Measurements from ENCODE around the gene SRPX2.

SRPX2 gene

DNA sequence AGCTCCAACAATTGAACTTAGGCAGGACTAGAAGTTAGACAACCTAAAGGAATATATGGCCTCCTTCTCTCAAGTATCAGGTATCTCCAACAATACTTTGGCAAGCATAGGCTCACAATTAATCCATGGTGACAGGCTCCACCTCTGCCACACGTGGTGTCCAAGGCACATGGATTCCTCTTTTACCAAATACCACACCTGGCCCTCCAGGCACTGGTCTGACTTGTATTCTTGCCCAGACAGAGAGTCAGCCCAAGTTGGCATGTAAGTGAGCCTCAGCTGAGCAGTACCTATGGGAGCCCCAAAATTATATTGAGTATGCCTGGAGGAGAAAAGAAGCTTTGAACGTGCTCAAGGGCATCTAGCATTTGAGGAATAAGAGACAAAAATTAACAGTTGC is 19.6 kb downstream of the SRPX2 start:
- no peaks in the 10 kb centered on the region for H3K36me3 ChIP-seq (ENCODE audit: control insufficient read depth in 2 of 2, insufficient read depth in 2 of 2, low read length in 2 of 2)
- no peak overlapping the region for H3K9ac ChIP-seq (ENCODE audit: low read depth in 1 of 2, low read length in 2 of 2)
- no peak overlapping the region for H3K27ac ChIP-seq (ENCODE audit: low read depth in 2 of 2, low read length in 2 of 2)
- H3K4me1 ChIP-seq (ENCODE audit: control insufficient read depth in 2 of 2, insufficient read depth in 2 of 2, low read length in 2 of 2): peaks cover 8 to 14% of the 10 kb centered on the region in 2 donors
- H3K9me3 ChIP-seq (ENCODE audit: control insufficient read depth in 2 of 2, low read length in 2 of 2): no peaks in the 10 kb centered on the region
- no peak overlapping the region for H3K4me3 ChIP-seq (ENCODE audit: low read length in 2 of 2)
- peaks cover 0 to 6% of the 10 kb centered on the region in 2 donors for H3K27me3 ChIP-seq (ENCODE audit: control insufficient read depth in 2 of 2, insufficient read depth in 2 of 2, low read length in 2 of 2)

DNA sequence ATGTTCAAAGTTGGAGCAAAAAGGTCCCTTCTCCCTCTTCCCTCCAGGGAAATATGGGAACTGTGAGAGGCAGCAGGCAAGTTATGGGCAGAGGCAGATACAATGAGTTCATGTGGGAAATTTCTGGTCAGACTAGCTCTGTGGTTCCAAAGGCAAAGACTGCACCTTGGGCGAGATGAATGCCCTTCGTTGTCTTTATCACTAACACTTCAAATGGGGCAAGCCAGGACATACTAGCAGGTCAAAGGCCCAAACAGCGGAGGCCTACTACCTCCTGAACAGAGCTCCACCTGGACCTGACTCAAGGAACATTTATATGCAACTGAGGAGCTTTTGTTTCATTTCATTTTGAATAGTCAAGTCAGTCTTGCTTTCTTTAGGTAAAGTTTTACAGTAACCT is 29.0 kb downstream of the SRPX2 start:
- H3K36me3 ChIP-seq (ENCODE audit: control insufficient read depth in 2 of 2, insufficient read depth in 2 of 2, low read length in 2 of 2): no peaks in the 10 kb centered on the region
- H3K9me3 ChIP-seq (ENCODE audit: control insufficient read depth in 2 of 2, low read length in 2 of 2): no peaks in the 10 kb centered on the region
- no peaks in the 10 kb centered on the region for H3K4me1 ChIP-seq (ENCODE audit: control insufficient read depth in 2 of 2, insufficient read depth in 2 of 2, low read length in 2 of 2)
- no peak overlapping the region for H3K27ac ChIP-seq (ENCODE audit: low read depth in 2 of 2, low read length in 2 of 2)
- no peak overlapping the region for H3K9ac ChIP-seq (ENCODE audit: low read depth in 1 of 2, low read length in 2 of 2)
- peaks cover 3 to 6% of the 10 kb centered on the region in 2 donors for H3K27me3 ChIP-seq (ENCODE audit: control insufficient read depth in 2 of 2, insufficient read depth in 2 of 2, low read length in 2 of 2)
- no peak overlapping the region for H3K4me3 ChIP-seq (ENCODE audit: low read length in 2 of 2)

DNA sequence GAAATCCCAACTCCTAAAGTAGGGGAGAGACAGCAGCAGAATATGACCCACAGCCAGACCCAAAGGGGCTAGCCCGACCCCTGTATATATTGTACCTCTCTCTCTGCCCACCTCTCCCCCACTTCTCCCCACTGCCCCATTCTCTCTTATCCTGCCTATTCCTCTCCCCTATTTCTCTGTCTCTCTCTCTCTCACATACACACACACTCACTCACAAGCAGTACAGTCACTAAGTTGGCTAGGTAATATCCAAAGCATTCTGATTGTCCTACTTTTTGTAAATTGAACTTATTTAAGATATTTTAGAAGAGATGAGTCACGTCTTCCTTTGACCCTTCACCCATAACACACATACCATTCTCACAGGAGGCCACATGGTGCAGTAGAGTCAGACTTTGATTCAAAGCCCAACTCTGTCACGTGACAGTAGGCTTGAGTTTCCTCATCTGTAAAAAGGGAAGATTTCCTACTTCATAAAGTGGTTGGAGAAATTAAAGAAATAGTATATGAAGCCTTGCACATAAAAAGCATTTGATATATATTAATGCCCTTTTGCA is 29.5 kb downstream of the SRPX2 start:
- peaks cover 3 to 6% of the 10 kb centered on the region in 2 donors for H3K27me3 ChIP-seq (ENCODE audit: control insufficient read depth in 2 of 2, insufficient read depth in 2 of 2, low read length in 2 of 2)

DNA sequence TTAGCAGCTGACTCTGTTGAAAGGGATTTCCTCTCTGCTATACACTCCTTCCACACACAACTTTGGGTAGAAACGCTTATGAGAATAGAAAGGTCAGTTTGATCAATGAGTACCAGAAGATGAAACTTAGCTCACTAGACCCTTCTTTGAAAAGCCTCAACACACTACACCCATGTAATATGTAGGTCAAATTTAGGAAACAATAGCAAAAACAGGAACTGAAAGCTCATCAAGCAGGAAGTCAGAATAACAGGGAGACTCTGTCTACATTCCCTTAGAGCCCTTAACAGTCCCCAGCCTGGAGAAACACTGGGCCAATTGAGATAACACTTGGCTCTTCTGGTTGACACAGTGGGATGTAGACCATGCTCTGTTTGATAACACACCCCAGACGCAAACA is 30.7 kb downstream of the SRPX2 start:
- Histone ChIP-seq H3K4me3 (ENCODE audit: low read length in 2 of 2) (no peak overlapping the region), H3K9me3 (ENCODE audit: control insufficient read depth in 2 of 2, low read length in 2 of 2) (no peaks in the 10 kb centered on the region), H3K9ac (ENCODE audit: low read depth in 1 of 2, low read length in 2 of 2) (no peak overlapping the region), H3K27me3 (ENCODE audit: control insufficient read depth in 2 of 2, insufficient read depth in 2 of 2, low read length in 2 of 2) (peaks cover 0 to 9% of the 10 kb centered on the region in 2 donors), H3K4me1 (ENCODE audit: control insufficient read depth in 2 of 2, insufficient read depth in 2 of 2, low read length in 2 of 2) (no peaks in the 10 kb centered on the region), H3K36me3 (ENCODE audit: control insufficient read depth in 2 of 2, insufficient read depth in 2 of 2, low read length in 2 of 2) (no peaks in the 10 kb centered on the region), H3K27ac (ENCODE audit: low read depth in 2 of 2, low read length in 2 of 2) (no peak overlapping the region)

More for the DNA sequence above, 29.5 kb downstream of the SRPX2 start:
- no peak overlapping the region for H3K9ac ChIP-seq (ENCODE audit: low read depth in 1 of 2, low read length in 2 of 2)
- H3K27ac ChIP-seq (ENCODE audit: low read depth in 2 of 2, low read length in 2 of 2): no peak overlapping the region
- no peaks in the 10 kb centered on the region for H3K9me3 ChIP-seq (ENCODE audit: control insufficient read depth in 2 of 2, low read length in 2 of 2)
- no peak overlapping the region for H3K4me3 ChIP-seq (ENCODE audit: low read length in 2 of 2)
- no peaks in the 10 kb centered on the region for H3K36me3 ChIP-seq (ENCODE audit: control insufficient read depth in 2 of 2, insufficient read depth in 2 of 2, low read length in 2 of 2)
- no peaks in the 10 kb centered on the region for H3K4me1 ChIP-seq (ENCODE audit: control insufficient read depth in 2 of 2, insufficient read depth in 2 of 2, low read length in 2 of 2)

DNA sequence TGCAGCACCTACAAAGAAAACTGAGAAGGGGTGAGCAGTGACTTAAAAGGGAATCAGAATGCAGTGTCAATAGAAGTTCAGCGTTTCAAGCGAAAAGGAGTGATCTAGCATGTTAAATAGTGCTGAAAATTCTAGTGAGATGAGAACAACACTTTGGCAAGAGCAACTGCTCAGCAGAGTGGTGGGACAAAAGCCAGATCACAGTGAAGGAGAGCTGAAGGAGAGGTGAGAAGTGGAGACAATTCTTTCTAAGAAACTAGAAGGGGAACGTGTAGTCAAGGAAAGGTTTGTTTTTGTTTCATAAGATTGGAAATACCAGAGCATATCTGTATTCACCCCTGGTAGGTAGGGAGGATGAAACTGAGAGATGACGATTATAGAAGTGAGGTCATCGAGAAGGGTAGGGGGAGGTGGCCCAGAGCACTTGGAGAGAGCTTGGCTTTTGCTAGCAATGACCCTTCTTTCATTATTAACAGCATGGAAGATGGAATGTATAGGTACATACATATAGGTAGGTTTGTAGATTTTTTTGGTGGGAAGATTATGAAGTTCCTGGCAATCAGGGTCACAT is 33.7 kb downstream of the SRPX2 start:
- H3K4me1 ChIP-seq (ENCODE audit: control insufficient read depth in 2 of 2, insufficient read depth in 2 of 2, low read length in 2 of 2): no peaks in the 10 kb centered on the region
- no peaks in the 10 kb centered on the region for H3K36me3 ChIP-seq (ENCODE audit: control insufficient read depth in 2 of 2, insufficient read depth in 2 of 2, low read length in 2 of 2)
- no peak overlapping the region for H3K4me3 ChIP-seq (ENCODE audit: low read length in 2 of 2)
- no peaks in the 10 kb centered on the region for H3K9me3 ChIP-seq (ENCODE audit: control insufficient read depth in 2 of 2, low read length in 2 of 2)
- no peak overlapping the region for H3K27ac ChIP-seq (ENCODE audit: low read depth in 2 of 2, low read length in 2 of 2)
- peaks cover 2 to 4% of the 10 kb centered on the region in 2 donors for H3K27me3 ChIP-seq (ENCODE audit: control insufficient read depth in 2 of 2, insufficient read depth in 2 of 2, low read length in 2 of 2)
- no peak overlapping the region for H3K9ac ChIP-seq (ENCODE audit: low read depth in 1 of 2, low read length in 2 of 2)

DNA sequence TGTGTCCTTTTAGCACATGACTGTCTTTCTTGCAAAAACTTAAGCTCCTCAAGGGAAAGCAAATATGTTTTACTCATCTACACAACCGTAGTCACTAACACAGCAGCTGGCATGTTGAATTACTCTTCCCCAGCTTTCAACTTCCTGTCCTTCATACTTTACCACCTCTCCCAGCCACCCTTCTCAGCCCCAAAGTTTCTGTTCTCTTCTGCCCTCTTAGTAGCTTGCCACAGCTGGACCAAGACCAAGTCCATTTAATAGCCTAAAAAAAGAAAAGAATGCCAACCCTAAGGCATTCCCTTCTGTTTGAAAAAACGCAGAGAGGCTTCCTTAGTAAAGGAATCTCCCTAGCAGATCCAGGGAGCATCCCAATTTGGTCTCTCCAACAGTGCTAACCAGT is 36.8 kb downstream of the SRPX2 start:
- Histone ChIP-seq H3K4me1 (ENCODE audit: control insufficient read depth in 2 of 2, insufficient read depth in 2 of 2, low read length in 2 of 2) (no peaks in the 10 kb centered on the region), H3K9me3 (ENCODE audit: control insufficient read depth in 2 of 2, low read length in 2 of 2) (no peaks in the 10 kb centered on the region), H3K27ac (ENCODE audit: low read depth in 2 of 2, low read length in 2 of 2) (no peak overlapping the region), H3K4me3 (ENCODE audit: low read length in 2 of 2) (no peak overlapping the region), H3K27me3 (ENCODE audit: control insufficient read depth in 2 of 2, insufficient read depth in 2 of 2, low read length in 2 of 2) (peaks cover 2 to 4% of the 10 kb centered on the region in 2 donors), H3K36me3 (ENCODE audit: control insufficient read depth in 2 of 2, insufficient read depth in 2 of 2, low read length in 2 of 2) (no peaks in the 10 kb centered on the region), H3K9ac (ENCODE audit: low read depth in 1 of 2, low read length in 2 of 2) (no peak overlapping the region)

DNA sequence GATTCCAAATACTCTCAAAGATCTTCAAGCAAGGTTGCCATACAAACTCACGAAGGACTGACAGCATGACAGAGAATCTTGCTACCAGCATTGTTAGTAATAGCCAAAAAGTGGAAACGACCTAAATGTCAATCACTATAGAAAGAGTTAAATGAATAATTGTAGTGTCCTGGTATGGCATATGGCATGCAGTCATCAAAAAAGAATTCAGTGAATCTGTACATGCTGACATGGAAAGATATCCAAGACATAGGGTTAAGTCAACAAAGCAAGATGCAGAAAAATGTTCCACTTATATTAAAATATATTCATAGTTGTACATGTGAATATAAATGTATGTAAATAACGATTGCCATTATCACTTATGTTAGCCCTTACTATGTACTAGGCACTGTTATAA is 37.6 kb downstream of the SRPX2 start:
- no peak overlapping the region for H3K27ac ChIP-seq (ENCODE audit: low read depth in 2 of 2, low read length in 2 of 2)
- H3K9ac ChIP-seq (ENCODE audit: low read depth in 1 of 2, low read length in 2 of 2): no peak overlapping the region
- H3K27me3 ChIP-seq (ENCODE audit: control insufficient read depth in 2 of 2, insufficient read depth in 2 of 2, low read length in 2 of 2): peaks cover 2 to 4% of the 10 kb centered on the region in 2 donors
- no peak overlapping the region for H3K4me3 ChIP-seq (ENCODE audit: low read length in 2 of 2)
- H3K4me1 ChIP-seq (ENCODE audit: control insufficient read depth in 2 of 2, insufficient read depth in 2 of 2, low read length in 2 of 2): no peaks in the 10 kb centered on the region
- no peaks in the 10 kb centered on the region for H3K36me3 ChIP-seq (ENCODE audit: control insufficient read depth in 2 of 2, insufficient read depth in 2 of 2, low read length in 2 of 2)
- H3K9me3 ChIP-seq (ENCODE audit: control insufficient read depth in 2 of 2, low read length in 2 of 2): no peaks in the 10 kb centered on the region

DNA sequence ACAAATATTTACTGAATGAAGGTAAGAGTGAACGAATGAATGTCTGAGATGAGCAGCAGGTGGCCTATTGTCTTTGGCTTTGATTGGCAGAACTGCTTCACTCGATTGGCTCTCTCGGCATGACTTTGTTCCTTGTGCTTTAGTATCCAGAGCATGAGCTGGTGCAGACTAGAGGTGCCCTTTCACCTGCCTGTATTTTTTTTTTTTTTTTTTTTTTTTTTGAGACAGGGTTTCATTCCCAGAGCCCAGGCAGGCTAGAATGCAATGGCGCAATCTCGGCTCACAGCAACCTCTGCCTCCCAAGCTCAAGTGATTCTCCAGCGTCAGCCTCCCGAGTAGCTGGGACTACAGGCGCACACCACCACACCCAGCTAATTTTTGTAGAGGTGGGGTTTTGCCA is 38.9 kb downstream of the SRPX2 start:
- H3K36me3 ChIP-seq (ENCODE audit: control insufficient read depth in 2 of 2, insufficient read depth in 2 of 2, low read length in 2 of 2): peaks cover 0 to 7% of the 10 kb centered on the region in 2 donors
- H3K4me3 ChIP-seq (ENCODE audit: low read length in 2 of 2): no peak overlapping the region
- peaks cover 4 to 5% of the 10 kb centered on the region in 2 donors for H3K27me3 ChIP-seq (ENCODE audit: control insufficient read depth in 2 of 2, insufficient read depth in 2 of 2, low read length in 2 of 2)
- no peaks in the 10 kb centered on the region for H3K4me1 ChIP-seq (ENCODE audit: control insufficient read depth in 2 of 2, insufficient read depth in 2 of 2, low read length in 2 of 2)
- no peaks in the 10 kb centered on the region for H3K9me3 ChIP-seq (ENCODE audit: control insufficient read depth in 2 of 2, low read length in 2 of 2)
- H3K27ac ChIP-seq (ENCODE audit: low read depth in 2 of 2, low read length in 2 of 2): no peak overlapping the region
- no peak overlapping the region for H3K9ac ChIP-seq (ENCODE audit: low read depth in 1 of 2, low read length in 2 of 2)

DNA sequence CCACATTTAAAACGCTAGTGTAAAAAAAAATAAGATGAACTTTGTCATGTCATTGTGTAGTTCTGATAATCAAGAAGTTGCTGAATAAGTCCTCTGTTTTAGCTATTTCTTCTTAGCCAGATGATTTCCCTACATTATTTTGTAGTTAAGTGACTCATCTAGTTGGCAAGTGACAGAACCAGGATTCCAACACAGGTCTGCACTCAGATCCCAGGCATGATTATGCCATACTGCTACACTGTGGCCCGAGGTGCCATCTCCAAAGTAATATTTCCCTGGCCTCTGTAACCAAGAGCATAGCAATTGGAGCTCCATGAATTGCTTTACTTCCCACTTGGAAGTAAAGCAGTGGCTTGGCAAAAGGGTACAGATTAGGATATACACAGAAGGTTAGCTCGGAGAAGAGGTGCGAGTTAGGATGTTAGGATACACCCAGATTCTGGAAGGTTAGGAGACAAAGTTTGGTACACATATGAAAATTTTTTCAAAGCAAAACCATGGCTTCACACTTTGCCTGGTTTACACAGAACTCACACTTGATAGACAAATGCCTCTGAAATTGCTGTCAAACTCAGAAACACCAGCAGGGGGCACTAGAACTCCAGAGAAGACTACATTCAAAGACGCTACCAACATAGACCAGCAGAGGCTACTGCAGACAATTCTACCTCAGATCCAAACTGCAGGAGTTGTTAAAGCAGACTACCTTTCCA is 41.4 kb downstream of the SRPX2 start:
- Histone ChIP-seq H3K4me1 (ENCODE audit: control insufficient read depth in 2 of 2, insufficient read depth in 2 of 2, low read length in 2 of 2) (no peaks in the 10 kb centered on the region), H3K9ac (ENCODE audit: low read depth in 1 of 2, low read length in 2 of 2) (peak overlapping the region in 1 of 2 donors; percentile 5), H3K36me3 (ENCODE audit: control insufficient read depth in 2 of 2, insufficient read depth in 2 of 2, low read length in 2 of 2) (peaks cover 0 to 10% of the 10 kb centered on the region in 2 donors), H3K4me3 (ENCODE audit: low read length in 2 of 2) (no peak overlapping the region), H3K9me3 (ENCODE audit: control insufficient read depth in 2 of 2, low read length in 2 of 2) (no peaks in the 10 kb centered on the region), H3K27me3 (ENCODE audit: control insufficient read depth in 2 of 2, insufficient read depth in 2 of 2, low read length in 2 of 2) (peaks cover 0 to 3% of the 10 kb centered on the region in 2 donors), H3K27ac (ENCODE audit: low read depth in 2 of 2, low read length in 2 of 2) (no peak overlapping the region)

DNA sequence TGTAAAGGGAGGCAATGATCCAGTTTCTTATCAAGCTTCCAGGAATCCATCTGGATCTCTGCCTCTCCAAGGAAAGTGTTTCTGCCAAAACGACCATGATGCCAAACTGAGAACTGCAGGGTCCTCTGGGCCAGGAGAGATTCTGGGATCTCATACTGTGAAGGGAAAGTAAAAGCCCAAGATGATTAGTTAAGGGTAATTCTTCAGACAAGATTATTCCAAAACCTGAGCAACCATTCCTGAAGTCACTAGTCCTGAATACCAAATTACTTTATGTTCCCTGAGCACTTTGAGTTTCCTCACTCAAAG is 42.0 kb downstream of the SRPX2 start:
- Histone ChIP-seq H3K9ac (ENCODE audit: low read depth in 1 of 2, low read length in 2 of 2) (no peak overlapping the region), H3K4me1 (ENCODE audit: control insufficient read depth in 2 of 2, insufficient read depth in 2 of 2, low read length in 2 of 2) (no peaks in the 10 kb centered on the region), H3K4me3 (ENCODE audit: low read length in 2 of 2) (no peak overlapping the region), H3K27ac (ENCODE audit: low read depth in 2 of 2, low read length in 2 of 2) (no peak overlapping the region), H3K27me3 (ENCODE audit: control insufficient read depth in 2 of 2, insufficient read depth in 2 of 2, low read length in 2 of 2) (peaks cover 0 to 3% of the 10 kb centered on the region in 2 donors), H3K9me3 (ENCODE audit: control insufficient read depth in 2 of 2, low read length in 2 of 2) (no peaks in the 10 kb centered on the region), H3K36me3 (ENCODE audit: control insufficient read depth in 2 of 2, insufficient read depth in 2 of 2, low read length in 2 of 2) (peaks cover 0 to 10% of the 10 kb centered on the region in 2 donors)

All from mucosa of rectum (tissue), 2 donors.